HepG2 (cell line): Measurements from ENCODE around the gene NCOA6.

Source experiments
- EHMT2 ChIP-seq: fragments of 200-600 bp; sonication (generic); IDR thresholded peaks from 2 replicates; pipeline ENCODE4 v1.7.0; 2017; ENCODE audit warnings: antibody characterized with exemption, low read depth, low read length, borderline replicate concordance
- ZNF781 ChIP-seq: sonication (generic); formaldehyde crosslinking; IDR thresholded peaks from 2 replicates; pipeline ENCODE4 v1.5.1; 2020; ENCODE audit warnings: borderline replicate concordance, mild to moderate bottlenecking, missing genetic modification reagents; ENCODE audit errors: not compliant biosample characterization
- TF ChIP-seq, protein P1 (sequence below): sonication (generic); formaldehyde crosslinking; IDR thresholded peaks from 2 replicates; pipeline ENCODE4 v1.8.1; 2023; ENCODE audit warnings: mild to moderate bottlenecking, inconsistent platforms, moderate library complexity, missing genetic modification reagents, borderline replicate concordance

DNA sequence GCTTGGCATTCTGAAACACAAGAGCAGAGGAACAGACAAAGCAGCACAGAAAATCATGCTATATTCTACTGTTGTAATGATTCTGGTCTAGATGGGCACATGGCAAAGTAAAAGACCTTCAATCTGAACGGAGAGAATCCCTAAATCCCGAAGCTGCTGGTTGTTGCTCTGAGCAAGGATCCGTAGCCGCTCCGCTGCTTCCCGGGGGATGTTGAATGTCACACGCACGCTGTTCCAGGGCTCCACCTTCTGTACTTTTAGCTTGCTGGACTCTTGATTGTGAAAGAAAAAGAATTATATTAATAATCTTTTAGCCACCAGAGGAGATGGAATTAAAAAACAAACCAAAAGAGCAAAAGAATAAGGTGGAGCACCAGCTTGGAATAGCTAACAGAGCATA lies 49.3 kb downstream of the NCOA6 start:
- TF ChIP-seq, protein P1, sequence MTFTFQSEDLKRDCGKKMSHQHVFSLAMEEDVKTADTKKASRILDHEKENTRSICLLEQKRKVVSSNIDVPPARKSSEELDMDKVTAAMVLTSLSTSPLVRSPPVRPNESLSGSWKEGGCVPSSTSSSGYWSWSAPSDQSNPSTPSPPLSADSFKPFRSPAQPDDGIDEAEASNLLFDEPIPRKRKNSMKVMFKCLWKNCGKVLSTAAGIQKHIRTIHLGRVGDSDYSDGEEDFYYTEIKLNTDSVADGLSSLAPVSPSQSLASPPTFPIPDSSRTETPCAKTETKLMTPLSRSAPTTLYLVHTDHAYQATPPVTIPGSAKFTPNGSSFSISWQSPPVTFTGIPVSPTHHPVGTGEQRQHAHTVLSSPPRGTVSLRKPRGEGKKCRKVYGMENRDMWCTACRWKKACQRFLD: no peak
- no peak for TF ChIP-seq ZNF781 (CRISPR knock-in tag)
- TF ChIP-seq EHMT2: no peak
